B cell (primary cell): ENCODE data around the gene SSR3. TPM values are rescaled to one million over a fixed set of nuclear protein-coding genes. Genes with fewer than 3 reads are reported as not detected.

ENCODE experiments used
- ATAC-seq: fragments of 200-7000 bp; cut with Tn5 transposase; one replicate; pipeline ENCODE4 v1.10.0; 2021; ENCODE audit warnings: low read depth, mild to moderate bottlenecking, moderate number of reproducible peaks, moderate library complexity
- CTCF ChIA-PET: fragments of 350-600 bp; sonication (Branson Sonifier 250); formaldehyde crosslinking; loops from one replicate; lab custom pipeline; 2021; ENCODE audit warnings: antibody characterized with exemption, inconsistent platforms; lab: Charles Lee
- POLR2A ChIA-PET: fragments of 350-600 bp; sonication (Branson Sonifier 250); formaldehyde crosslinking; loops from one replicate; lab custom pipeline; 2021; ENCODE audit warnings: antibody characterized with exemption; lab: Charles Lee
- DNase-seq: peaks from one replicate; pipeline ENCODE4 v3.0.0; 2013
- H2AFZ ChIP-seq: 2 replicates; pipeline ENCODE4 v1.6.1; 2012; ENCODE audit warnings: mild to moderate bottlenecking, low read depth, low read length; ENCODE audit not compliant: insufficient read depth, poor library complexity, severe bottlenecking
- H3K27ac ChIP-seq, 2 donors: 1 replicate in 1 of 2; 2 replicates in 1 of 2; pipeline ENCODE4 v1.5.1; 2012 to 2013; ENCODE audit warnings: low read length in 2 of 2, mild to moderate bottlenecking in 2 of 2, moderate library complexity in 1 of 2
- H3K27me3 ChIP-seq, 4 experiments: fragments of 200-600 bp in 1 of 4; sonication (generic) in 1 of 4; replicated peaks in 1 of 4; 1 replicate in 2 of 4; 2 replicates in 2 of 4; pipeline versions ENCODE4 v1.6.1 to v1.7.0; 2013 to 2016; ENCODE audit warnings: low read length in 3 of 4, mild to moderate bottlenecking in 2 of 4, mixed read lengths in 1 of 4, moderate library complexity in 1 of 4; ENCODE audit not compliant: insufficient read depth in 4 of 4, control insufficient read depth in 3 of 4; ENCODE audit errors: control extremely low read depth in 1 of 4
- H3K36me3 ChIP-seq, 2 experiments: replicated peaks in 1 of 2; 1 replicate in 1 of 2; 2 replicates in 1 of 2; pipeline versions ENCODE4 v1.6.1 to v1.7.1; 2013; ENCODE audit warnings: low read length in 1 of 2; ENCODE audit not compliant: insufficient read depth in 2 of 2, control insufficient read depth in 1 of 2; ENCODE audit errors: control extremely low read depth in 1 of 2, extremely low read depth in 1 of 2
- H3K4me1 ChIP-seq, 2 donors: fragments of 200-600 bp in 1 of 2; sonication (generic) in 1 of 2; 1 replicate in 1 of 2; 2 replicates in 1 of 2; pipeline versions ENCODE4 v1.5.1 to v1.6.1; 2013 to 2017; ENCODE audit warnings: low read length in 2 of 2; ENCODE audit not compliant: control insufficient read depth in 2 of 2, insufficient read depth in 2 of 2
- H3K4me2 ChIP-seq: replicated peaks from 2 replicates; pipeline ENCODE3; 2012; ENCODE audit warnings: mild to moderate bottlenecking, low read depth, low read length; ENCODE audit not compliant: poor library complexity, severe bottlenecking
- H3K4me3 ChIP-seq, 5 experiments: fragments of 200-600 bp in 1 of 5; sonication (generic) in 1 of 5; 1 replicate in 3 of 5; 2 replicates in 2 of 5; pipeline versions ENCODE4 v1.5.1 to v1.7.0; 2011 to 2016; ENCODE audit warnings: low read length in 4 of 5, mild to moderate bottlenecking in 4 of 5, low read depth in 2 of 5, control low read depth in 1 of 5, moderate library complexity in 1 of 5; ENCODE audit not compliant: insufficient read depth in 1 of 5; ENCODE audit errors: control extremely low read depth in 1 of 5, extremely low read depth in 1 of 5
- H3K79me2 ChIP-seq: fragments of 200-600 bp; sonication (generic); one replicate; pipeline ENCODE4 v1.6.0; 2016; ENCODE audit warnings: low read length; ENCODE audit not compliant: control insufficient read depth, insufficient read depth
- H3K9ac ChIP-seq: fragments of 200-600 bp; sonication (generic); 2 replicates; pipeline ENCODE4 v1.6.1; 2017; ENCODE audit warnings: mild to moderate bottlenecking, low read length, moderate library complexity
- H3K9me3 ChIP-seq, 3 donors: one replicate each; pipeline versions ENCODE4 v1.6.1 to v1.7.1; 2013; ENCODE audit warnings: low read length in 2 of 3; ENCODE audit not compliant: control insufficient read depth in 2 of 3, insufficient read depth in 1 of 3; ENCODE audit errors: control extremely low read depth in 1 of 3
- H4K20me1 ChIP-seq: 2 replicates; pipeline ENCODE4 v1.6.0; 2012; ENCODE audit warnings: mild to moderate bottlenecking, low read length; ENCODE audit not compliant: insufficient read depth, control insufficient read depth, poor library complexity, severe bottlenecking
- H3K27ac Mint-ChIP-seq: one replicate; pipeline ENCODE4 v1.8.0; 2021; ENCODE audit warnings: mixed read lengths
- H3K27me3 Mint-ChIP-seq: one replicate; pipeline ENCODE4 v1.8.0; 2021; ENCODE audit warnings: mixed read lengths
- H3K4me1 Mint-ChIP-seq: one replicate; pipeline ENCODE4 v1.8.0; 2021; ENCODE audit warnings: mixed read lengths
- H3K4me3 Mint-ChIP-seq: one replicate; pipeline ENCODE4 v1.8.0; 2021; ENCODE audit warnings: mixed read lengths
- H3K9me3 Mint-ChIP-seq: one replicate; pipeline ENCODE4 v1.8.0; 2022; ENCODE audit warnings: mixed read lengths; ENCODE audit not compliant: insufficient read depth
- EZH2 ChIP-seq: IDR thresholded peaks from 2 replicates; pipeline ENCODE4 v1.6.1; 2012; ENCODE audit warnings: borderline replicate concordance, low read depth, mild to moderate bottlenecking, moderate library complexity, low read length; ENCODE audit not compliant: insufficient read depth, poor library complexity, severe bottlenecking
- WGBS: methylation state at CpG from one replicate; pipeline ENCODE4 v1.1.5; 2013; ENCODE audit warnings: missing lambda C conversion rate; ENCODE audit not compliant: insufficient coverage; 5-methylcytosine and 5-hydroxymethylcytosine counted together
- intact Hi-C: fragments of 100-400 bp; cut with micrococcal nuclease; formaldehyde crosslinking; loops from one replicate; pipeline ENCODE4 v1.10.0; 2022
- polyA plus RNA-seq: library from polyadenylated mRNA; depleted of rRNA; stranded (reverse); fragments of >200 nt; gene quantifications from 2 replicates; pipeline ENCODE4 v1.2.3, GENCODE V29; 2012
- total RNA-seq, 2 donors: library from RNA; stranded (reverse); fragments of 120-200 nt in 1 of 2; gene quantifications; 1 replicate in 1 of 2; 2 replicates in 1 of 2; pipeline versions ENCODE4 v1.2.3 to v1.2.4, GENCODE V29; 2013 to 2022
- TF ChIP-seq, protein P1 (sequence below): fragments of 200-600 bp; IDR thresholded peaks from one replicate; pipeline ENCODE4 v1.8.0; 2022; ENCODE audit warnings: antibody characterized with exemption, mild to moderate bottlenecking

Gene SSR3
- total and polyA plus RNA-seq, 2 donors (not counting 1 experiment from before 2014, with no cell fraction given): 17.5 to 69.2 TPM

DNA sequence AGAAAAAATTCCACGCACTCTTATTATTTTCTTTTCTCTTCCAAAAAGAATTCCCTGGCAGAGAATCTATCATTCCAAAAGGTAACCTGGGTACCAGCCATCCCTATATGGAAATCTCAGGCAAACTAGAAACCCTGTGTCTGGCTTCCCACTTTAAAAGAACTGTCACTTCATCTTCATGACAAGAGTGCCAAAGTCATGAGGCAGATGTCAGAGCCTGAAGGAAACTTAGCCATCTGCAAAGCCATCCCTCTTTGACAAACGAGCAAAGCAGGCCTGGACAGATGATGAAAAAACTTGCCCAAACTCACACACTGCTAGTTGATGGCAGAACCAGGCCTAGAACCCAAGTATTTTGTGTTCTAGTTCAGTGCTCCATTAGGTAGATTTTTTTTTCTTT is 15.9 kb downstream of the SSR3 start:
- Histone ChIP-seq H3K79me2 (no peaks in the 10 kb centered on the region), H3K4me2 (no peak overlapping the region), H3K4me3 (no peak overlapping the region), H4K20me1 (no peaks in the 10 kb centered on the region), H3K4me1 (no peaks in the 10 kb centered on the region), H2AFZ (no peak overlapping the region), H3K9ac (no peak overlapping the region), H3K9me3 (no peaks in the 10 kb centered on the region), H3K27me3 (no peaks in the 10 kb centered on the region), H3K36me3 (peaks cover 14 to 30% of the 10 kb centered on the region in 2 experiments), H3K27ac (no peak overlapping the region)
- ChIA-PET POLR2A (no interaction called here), CTCF (interaction anchor here (1.3 to 6.8 kb wide), 2 partner anchors 14 to 388 kb away, joined by 3 to 58 read pairs; no protein-coding TSS in a partner anchor)
- ATAC-seq: no peak
- no peak overlapping the region for H3K4me3 Mint-ChIP-seq
- no peaks in the 10 kb centered on the region for H3K9me3 Mint-ChIP-seq
- DNase-seq: no peak
- WGBS: no CpG with 5 or more reads among the region's 2 CpGs
- no peaks in the 10 kb centered on the region for H3K27me3 Mint-ChIP-seq
- H3K27ac Mint-ChIP-seq: no peak overlapping the region
- intact Hi-C loops: no loop called here
- H3K4me1 Mint-ChIP-seq: no peaks in the 10 kb centered on the region
- TF ChIP-seq, protein P1, sequence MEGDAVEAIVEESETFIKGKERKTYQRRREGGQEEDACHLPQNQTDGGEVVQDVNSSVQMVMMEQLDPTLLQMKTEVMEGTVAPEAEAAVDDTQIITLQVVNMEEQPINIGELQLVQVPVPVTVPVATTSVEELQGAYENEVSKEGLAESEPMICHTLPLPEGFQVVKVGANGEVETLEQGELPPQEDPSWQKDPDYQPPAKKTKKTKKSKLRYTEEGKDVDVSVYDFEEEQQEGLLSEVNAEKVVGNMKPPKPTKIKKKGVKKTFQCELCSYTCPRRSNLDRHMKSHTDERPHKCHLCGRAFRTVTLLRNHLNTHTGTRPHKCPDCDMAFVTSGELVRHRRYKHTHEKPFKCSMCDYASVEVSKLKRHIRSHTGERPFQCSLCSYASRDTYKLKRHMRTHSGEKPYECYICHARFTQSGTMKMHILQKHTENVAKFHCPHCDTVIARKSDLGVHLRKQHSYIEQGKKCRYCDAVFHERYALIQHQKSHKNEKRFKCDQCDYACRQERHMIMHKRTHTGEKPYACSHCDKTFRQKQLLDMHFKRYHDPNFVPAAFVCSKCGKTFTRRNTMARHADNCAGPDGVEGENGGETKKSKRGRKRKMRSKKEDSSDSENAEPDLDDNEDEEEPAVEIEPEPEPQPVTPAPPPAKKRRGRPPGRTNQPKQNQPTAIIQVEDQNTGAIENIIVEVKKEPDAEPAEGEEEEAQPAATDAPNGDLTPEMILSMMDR: no peak
- TF ChIP-seq EZH2: no peak

DNA sequence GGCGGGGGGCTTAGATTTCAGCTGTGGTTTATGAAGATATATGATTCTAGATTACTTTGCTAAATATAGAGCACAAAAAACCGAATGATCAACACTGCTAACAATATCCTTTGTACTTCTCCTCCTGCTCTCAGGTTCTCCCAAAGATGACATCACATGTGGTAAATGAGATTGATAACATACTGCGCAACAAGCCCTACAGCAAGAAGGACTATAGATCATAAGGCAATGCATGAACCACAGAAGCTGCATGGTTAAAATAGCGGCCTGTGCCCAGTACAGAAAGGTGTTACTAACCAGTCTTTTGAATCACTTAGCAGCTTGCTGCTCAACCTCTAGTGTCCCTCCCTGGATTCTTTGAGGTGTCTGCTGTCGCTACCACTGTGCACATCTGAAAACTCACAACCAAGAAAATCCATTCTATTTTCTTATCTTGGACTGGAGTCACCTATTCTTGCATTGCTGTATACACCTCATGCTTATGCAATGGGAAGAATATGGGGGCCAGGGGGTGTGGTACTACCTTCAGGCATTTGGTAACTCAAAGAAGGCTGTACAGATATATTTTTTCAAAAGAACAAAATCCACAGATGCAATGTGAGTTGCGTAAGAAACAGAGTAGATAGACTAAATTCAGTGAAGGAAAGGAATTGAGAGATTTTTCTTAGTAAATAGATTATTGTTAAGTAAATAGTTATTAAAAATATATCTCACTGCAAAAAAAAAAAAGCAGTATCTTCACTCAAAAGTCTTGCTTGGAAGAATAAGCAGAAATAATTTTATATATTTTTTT is 18.2 kb downstream of the SSR3 start:
- Histone ChIP-seq H2AFZ (no peak overlapping the region), H3K36me3 (peaks cover 7% of the 10 kb centered on the region in 2 experiments), H3K4me1 (no peaks in the 10 kb centered on the region), H3K9ac (no peak overlapping the region), H3K4me2 (no peak overlapping the region), H3K9me3 (no peaks in the 10 kb centered on the region), H4K20me1 (no peaks in the 10 kb centered on the region), H3K4me3 (no peak overlapping the region), H3K79me2 (no peaks in the 10 kb centered on the region), H3K27me3 (no peaks in the 10 kb centered on the region), H3K27ac (no peak overlapping the region)
- ATAC-seq (no peak), DNase-seq (no peak)
- WGBS: 95% methylated on average over 2 of the region's 6 CpGs
- Mint-ChIP-seq H3K4me1 (no peaks in the 10 kb centered on the region), H3K4me3 (no peak overlapping the region), H3K27ac (no peak overlapping the region), H3K9me3 (no peaks in the 10 kb centered on the region), H3K27me3 (no peaks in the 10 kb centered on the region)
- intact Hi-C loops: no loop called here
- no peak for TF ChIP-seq EZH2
- TF ChIP-seq, protein P1: no peak
- ChIA-PET CTCF (interaction anchor here (1.0 to 1.8 kb wide), 3 partner anchors 26 to 540 kb away, joined by 3 to 6 read pairs (median 3); no protein-coding TSS in a partner anchor), POLR2A (no interaction called here)
